HepG2 (cell line): Measurements from ENCODE around the gene RHOG. TPM values are rescaled to one million over a fixed set of nuclear protein-coding genes. Genes with fewer than 3 reads are reported as not detected.

ENCODE experiments used
- ARID5B ChIP-seq: IDR thresholded peaks from 2 replicates; pipeline ENCODE4 v1.4.0; 2020; ENCODE audit warnings: mild to moderate bottlenecking, missing genetic modification reagents
- BCL6 ChIP-seq: IDR thresholded peaks from 2 replicates; pipeline ENCODE4 v1.6.1; 2016; ENCODE audit warnings: missing genetic modification reagents, missing compliant biosample characterization
- ERF ChIP-seq: IDR thresholded peaks from 2 replicates; pipeline ENCODE4 v1.6.1; 2018; ENCODE audit warnings: missing biosample characterization, missing genetic modification reagents
- GLMP ChIP-seq: sonication (generic); formaldehyde crosslinking; IDR thresholded peaks from 2 replicates; pipeline ENCODE4 v1.9.0; 2021; ENCODE audit warnings: missing genetic modification reagents, mild to moderate bottlenecking, borderline replicate concordance
- HDAC2 ChIP-seq: sonication (generic); formaldehyde crosslinking; IDR thresholded peaks from 2 replicates; pipeline ENCODE4 v1.4.0; 2020; ENCODE audit warnings: missing genetic modification reagents
- KAT8 ChIP-seq: IDR thresholded peaks from 2 replicates; pipeline ENCODE4 v1.6.1; 2016; ENCODE audit warnings: missing genetic modification reagents, missing compliant biosample characterization
- KMT2A ChIP-seq: sonication (generic); formaldehyde crosslinking; IDR thresholded peaks from 2 replicates; pipeline ENCODE4 v1.4.0; 2020; ENCODE audit warnings: missing genetic modification reagents
- MLXIP ChIP-seq: sonication (generic); formaldehyde crosslinking; IDR thresholded peaks from 2 replicates; pipeline ENCODE4 v1.9.0; 2021; ENCODE audit warnings: missing genetic modification reagents, borderline replicate concordance
- PRDM4 ChIP-seq: sonication (generic); formaldehyde crosslinking; IDR thresholded peaks from 2 replicates; pipeline ENCODE4 v1.9.0; 2021; ENCODE audit warnings: missing genetic modification reagents, borderline replicate concordance
- YY1 ChIP-seq: IDR thresholded peaks from 2 replicates; pipeline ENCODE4 v1.6.1; 2011; ENCODE audit warnings: low read length, low read depth, moderate library complexity, mild to moderate bottlenecking; ENCODE audit not compliant: insufficient read depth, insufficient replicate concordance
- ZBTB26 ChIP-seq: IDR thresholded peaks from 2 replicates; pipeline ENCODE4 v1.6.1; 2016; ENCODE audit warnings: missing compliant biosample characterization, missing genetic modification reagents, borderline replicate concordance
- ZFY ChIP-seq: sonication (generic); formaldehyde crosslinking; IDR thresholded peaks from 2 replicates; pipeline ENCODE4 v1.4.0; 2020; ENCODE audit warnings: missing genetic modification reagents
- ZKSCAN5 ChIP-seq: sonication (generic); formaldehyde crosslinking; IDR thresholded peaks from 2 replicates; pipeline ENCODE4 v1.5.1; 2020; ENCODE audit warnings: mild to moderate bottlenecking, missing genetic modification reagents
- ZNF282 ChIP-seq: fragments of 450-650 bp; IDR thresholded peaks from 2 replicates; pipeline ENCODE4 v1.6.1; 2018; ENCODE audit not compliant: partially characterized antibody
- ZNF333 ChIP-seq: sonication (generic); formaldehyde crosslinking; IDR thresholded peaks from 2 replicates; pipeline ENCODE4 v1.4.0; 2020; ENCODE audit warnings: mild to moderate bottlenecking, missing genetic modification reagents, borderline replicate concordance
- ZNF33B ChIP-seq: sonication (generic); formaldehyde crosslinking; IDR thresholded peaks from 2 replicates; pipeline ENCODE4 v1.5.1; 2020; ENCODE audit warnings: mild to moderate bottlenecking, missing genetic modification reagents
- ZNF777 ChIP-seq: sonication (generic); formaldehyde crosslinking; IDR thresholded peaks from 2 replicates; pipeline ENCODE4 v1.4.0; 2020; ENCODE audit warnings: missing genetic modification reagents
- polyA plus RNA-seq, 8 experiments: library from polyadenylated mRNA; depleted of rRNA in 3 of 8; stranded (reverse) in 7 of 8; unstranded in 1 of 8; fragments of >200 nt; fragmentation: Illumina TruSeq in 4 of 8; extraction: Trizol in 4 of 8; gene quantifications; 2 replicates each; pipeline versions ENCODE4 v1.2.1 to v1.2.3, GENCODE V29; 2011 to 2016; ENCODE audit warnings: low read depth in 4 of 8, missing spikeins in 1 of 8, mixed read lengths in 1 of 8; ENCODE audit not compliant: insufficient read depth in 1 of 8
- total RNA-seq, 5 experiments: library from RNA; depleted of rRNA; stranded (reverse); fragments of >200 nt; fragmentation: Illumina TruSeq; extraction: Trizol; gene quantifications; 2 replicates each; pipeline ENCODE4 v1.2.3, GENCODE V29; 2016; ENCODE audit warnings: low read depth in 1 of 5

Gene RHOG
- total and polyA plus RNA-seq, 2 of the 13 experiments (the other 11 are each of a cell fraction or from before 2014, with no cell fraction given), result 7.7 to 23.4 TPM

- TF ChIP-seq ARID5B (CRISPR knock-in tag) (peak; percentile 55), HDAC2 (CRISPR knock-in tag) (no peak), PRDM4 (CRISPR knock-in tag) (no peak), ZNF333 (CRISPR knock-in tag) (no peak), YY1 (no peak), ZKSCAN5 (CRISPR knock-in tag) (no peak), ZNF282 (no peak), ZNF777 (CRISPR knock-in tag) (no peak), KAT8 (CRISPR knock-in tag) (no peak), ERF (CRISPR knock-in tag) (peak; percentile 30; the same call in 1 of the 2 replicates), KMT2A (no peak), BCL6 (CRISPR knock-in tag) (peak; percentile 71), GLMP (CRISPR knock-in tag) (no peak), MLXIP (no peak), ZFY (CRISPR knock-in tag) (0 out of 2 replicates have a peak, but pooled peaks have one; percentile 28), ZNF33B (no peak), ZBTB26 (CRISPR knock-in tag) (peak; percentile 72; the same call in 1 of the 2 replicates)
Measured at GRCh38 chr11:3877364-3878257, 36.9 kb upstream of the RHOG start (continued).
